ENCODE results near the gene ATP5ME.

DNA sequence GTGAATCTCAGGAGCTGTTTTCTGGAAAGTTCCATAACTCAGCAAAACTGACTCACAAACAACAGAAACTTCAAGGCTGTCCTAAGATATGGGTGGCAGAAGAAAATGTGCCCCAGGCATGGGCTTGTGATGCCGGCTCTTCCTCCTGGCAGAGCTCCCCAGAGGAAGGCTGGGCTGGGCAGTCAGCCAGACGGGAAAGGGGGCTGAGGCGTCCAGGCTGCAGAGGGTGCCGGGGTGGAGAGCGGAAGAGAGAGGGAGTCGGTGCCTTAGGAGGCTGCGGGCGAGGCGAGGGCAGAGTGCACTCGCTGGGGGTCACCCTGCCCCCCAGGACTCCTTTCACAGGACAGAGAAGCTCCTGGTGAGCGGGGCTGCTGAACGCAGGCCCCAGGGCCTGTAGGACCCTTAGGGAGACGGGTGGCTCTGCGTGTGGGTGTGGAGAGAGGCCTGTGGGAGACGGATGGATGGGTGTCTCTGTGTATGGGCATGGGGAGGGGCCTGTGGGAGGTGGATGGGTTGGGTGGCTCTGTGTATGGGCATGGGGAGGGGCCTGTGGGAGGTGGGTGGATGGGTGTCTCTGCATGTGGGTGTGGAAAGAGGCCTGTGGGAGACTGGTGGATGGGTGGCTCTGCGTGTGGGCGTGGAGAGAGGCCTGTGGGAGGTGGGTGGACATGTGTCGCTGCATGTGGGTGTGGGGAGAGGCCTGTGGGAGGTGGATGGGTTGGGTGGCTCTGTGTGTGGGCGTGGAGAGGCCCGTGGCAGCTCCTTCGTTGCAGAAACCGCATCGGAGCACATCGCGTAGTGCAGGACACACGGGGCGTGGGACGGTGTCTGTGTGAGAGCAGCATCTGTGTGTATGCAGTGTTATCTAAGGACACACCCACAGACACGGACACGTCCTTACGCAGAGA is 47.4 kb upstream of the ATP5ME start:
- TF ChIP-seq, protein P1, sequence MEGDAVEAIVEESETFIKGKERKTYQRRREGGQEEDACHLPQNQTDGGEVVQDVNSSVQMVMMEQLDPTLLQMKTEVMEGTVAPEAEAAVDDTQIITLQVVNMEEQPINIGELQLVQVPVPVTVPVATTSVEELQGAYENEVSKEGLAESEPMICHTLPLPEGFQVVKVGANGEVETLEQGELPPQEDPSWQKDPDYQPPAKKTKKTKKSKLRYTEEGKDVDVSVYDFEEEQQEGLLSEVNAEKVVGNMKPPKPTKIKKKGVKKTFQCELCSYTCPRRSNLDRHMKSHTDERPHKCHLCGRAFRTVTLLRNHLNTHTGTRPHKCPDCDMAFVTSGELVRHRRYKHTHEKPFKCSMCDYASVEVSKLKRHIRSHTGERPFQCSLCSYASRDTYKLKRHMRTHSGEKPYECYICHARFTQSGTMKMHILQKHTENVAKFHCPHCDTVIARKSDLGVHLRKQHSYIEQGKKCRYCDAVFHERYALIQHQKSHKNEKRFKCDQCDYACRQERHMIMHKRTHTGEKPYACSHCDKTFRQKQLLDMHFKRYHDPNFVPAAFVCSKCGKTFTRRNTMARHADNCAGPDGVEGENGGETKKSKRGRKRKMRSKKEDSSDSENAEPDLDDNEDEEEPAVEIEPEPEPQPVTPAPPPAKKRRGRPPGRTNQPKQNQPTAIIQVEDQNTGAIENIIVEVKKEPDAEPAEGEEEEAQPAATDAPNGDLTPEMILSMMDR (IDR thresholded peaks at IDR 0.05 in 2 of 3, conservative IDR thresholded peaks at IDR 0.05 in 1 of 3; ENCODE audit: borderline replicate concordance in 1 of 3, insufficient read depth in 1 of 3, low read depth in 2 of 3, low read length in 2 of 3), result no peak
- TF ChIP-seq EZH2 (IDR thresholded peaks at IDR 0.05) (no peak), POLR2A (IDR thresholded peaks at IDR 0.05; ENCODE audit: borderline replicate concordance, extremely low read depth, insufficient read depth, insufficient read length) (no peak), EGR1 (IDR thresholded peaks at IDR 0.05; ENCODE audit: low read depth) (no peak), JUND (IDR thresholded peaks at IDR 0.05) (no peak), SRF (IDR thresholded peaks at IDR 0.05; ENCODE audit: low read depth) (no peak)
- TF ChIP-seq, protein P2, sequence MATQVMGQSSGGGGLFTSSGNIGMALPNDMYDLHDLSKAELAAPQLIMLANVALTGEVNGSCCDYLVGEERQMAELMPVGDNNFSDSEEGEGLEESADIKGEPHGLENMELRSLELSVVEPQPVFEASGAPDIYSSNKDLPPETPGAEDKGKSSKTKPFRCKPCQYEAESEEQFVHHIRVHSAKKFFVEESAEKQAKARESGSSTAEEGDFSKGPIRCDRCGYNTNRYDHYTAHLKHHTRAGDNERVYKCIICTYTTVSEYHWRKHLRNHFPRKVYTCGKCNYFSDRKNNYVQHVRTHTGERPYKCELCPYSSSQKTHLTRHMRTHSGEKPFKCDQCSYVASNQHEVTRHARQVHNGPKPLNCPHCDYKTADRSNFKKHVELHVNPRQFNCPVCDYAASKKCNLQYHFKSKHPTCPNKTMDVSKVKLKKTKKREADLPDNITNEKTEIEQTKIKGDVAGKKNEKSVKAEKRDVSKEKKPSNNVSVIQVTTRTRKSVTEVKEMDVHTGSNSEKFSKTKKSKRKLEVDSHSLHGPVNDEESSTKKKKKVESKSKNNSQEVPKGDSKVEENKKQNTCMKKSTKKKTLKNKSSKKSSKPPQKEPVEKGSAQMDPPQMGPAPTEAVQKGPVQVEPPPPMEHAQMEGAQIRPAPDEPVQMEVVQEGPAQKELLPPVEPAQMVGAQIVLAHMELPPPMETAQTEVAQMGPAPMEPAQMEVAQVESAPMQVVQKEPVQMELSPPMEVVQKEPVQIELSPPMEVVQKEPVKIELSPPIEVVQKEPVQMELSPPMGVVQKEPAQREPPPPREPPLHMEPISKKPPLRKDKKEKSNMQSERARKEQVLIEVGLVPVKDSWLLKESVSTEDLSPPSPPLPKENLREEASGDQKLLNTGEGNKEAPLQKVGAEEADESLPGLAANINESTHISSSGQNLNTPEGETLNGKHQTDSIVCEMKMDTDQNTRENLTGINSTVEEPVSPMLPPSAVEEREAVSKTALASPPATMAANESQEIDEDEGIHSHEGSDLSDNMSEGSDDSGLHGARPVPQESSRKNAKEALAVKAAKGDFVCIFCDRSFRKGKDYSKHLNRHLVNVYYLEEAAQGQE (IDR thresholded peaks at IDR 0.05; ENCODE audit: low read depth), result no peak
